Tibial nerve (tissue), 4 donors: ENCODE data around the gene SFXN3. TPM values are rescaled to one million over a fixed set of nuclear protein-coding genes. Genes with fewer than 3 reads are reported as not detected.

Experiments
- DNase-seq, 2 donors: peaks; one replicate each; pipeline ENCODE4 v3.0.0-alpha.2; 2019; ENCODE audit warnings: low spot score in 2 of 2
- H3K27ac ChIP-seq, 4 donors: fragments of 200-600 bp; sonication (generic) in 3 of 4; one replicate each; pipeline ENCODE4 v1.5.1; 2017 to 2019; ENCODE audit warnings: mild to moderate bottlenecking in 1 of 4
- H3K27me3 ChIP-seq, 2 donors: fragments of 200-600 bp; sonication (generic) in 1 of 2; one replicate each; pipeline versions ENCODE4 v1.5.1 to v1.6.0; 2017 to 2019
- H3K36me3 ChIP-seq, 3 donors: fragments of 200-600 bp; sonication (generic); one replicate each; pipeline ENCODE4 v1.5.1; 2018 to 2019
- H3K4me1 ChIP-seq, 4 donors: fragments of 200-600 bp; sonication (generic) in 3 of 4; one replicate each; pipeline ENCODE4 v1.5.1; 2017 to 2019
- H3K4me3 ChIP-seq, 4 donors: fragments of 200-600 bp; sonication (generic) in 3 of 4; one replicate each; pipeline ENCODE4 v1.5.1; 2017 to 2019; ENCODE audit warnings: mild to moderate bottlenecking in 1 of 4, moderate library complexity in 1 of 4
- H3K9me3 ChIP-seq, 4 donors: fragments of 200-600 bp; sonication (generic) in 3 of 4; one replicate each; pipeline ENCODE4 v1.5.1; 2017 to 2019
- EP300 ChIP-seq, 2 donors: sonication (generic); formaldehyde crosslinking; IDR thresholded peaks; one replicate each; pipeline ENCODE4 v1.6.1; 2017; ENCODE audit warnings: antibody characterized with exemption in 2 of 2, mild to moderate bottlenecking in 1 of 2
- POLR2A ChIP-seq, 2 donors: fragments of 450-650 bp; IDR thresholded peaks; one replicate each; pipeline ENCODE4 v1.6.1; 2017; ENCODE audit warnings: antibody characterized with exemption in 2 of 2, mild to moderate bottlenecking in 2 of 2, moderate library complexity in 2 of 2
- WGBS, 2 donors: methylation state at CpG; one replicate each; pipeline ENCODE4 v1.1.5; 2018; 5-methylcytosine and 5-hydroxymethylcytosine counted together
- total RNA-seq, 4 donors: library from RNA; depleted of rRNA; stranded (reverse); fragments of >200 nt; gene quantifications; one replicate each; pipeline ENCODE4 v1.1.0, GENCODE V29; 2016
- TF ChIP-seq, protein P1 (sequence below), 5 experiments: fragments of 200-600 bp in 3 of 5; fragments of 450-650 bp in 2 of 5; sonication (generic) in 3 of 5; IDR thresholded peaks; one replicate each; pipeline ENCODE4 v1.5.1; 2016 to 2019; ENCODE audit warnings: antibody characterized with exemption in 5 of 5, mild to moderate bottlenecking in 3 of 5, moderate library complexity in 2 of 5

Gene SFXN3
- total RNA-seq, 4 donors from 2014 or later, result 77.4 to 181 (median 106) TPM

DNA sequence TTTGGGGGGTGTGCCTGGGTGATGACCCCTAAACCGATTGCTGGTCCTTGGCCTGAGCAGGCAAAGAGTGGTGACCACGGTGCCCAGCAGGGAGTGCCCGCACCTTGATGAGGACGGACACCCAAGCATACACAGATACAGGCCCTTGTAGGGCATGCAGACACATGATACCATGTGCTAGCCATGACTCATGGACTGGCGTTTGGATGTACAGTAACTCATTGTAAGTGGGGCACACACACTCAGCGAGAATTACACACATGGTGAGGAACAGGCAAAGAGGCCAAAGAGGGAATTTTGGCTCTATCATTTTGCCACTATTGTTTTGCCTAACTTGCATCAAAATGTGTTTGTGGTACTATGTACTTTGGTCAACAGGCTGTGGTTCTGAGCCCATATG lies 54.8 kb downstream of the SFXN3 start:
- DNase-seq, result no peak
- H3K4me3 ChIP-seq, result no peak overlapping the region
- H3K9me3 ChIP-seq, result no peaks in the 10 kb centered on the region
- no peak overlapping the region for H3K27ac ChIP-seq
- no peak for TF ChIP-seq EP300 (IDR thresholded peaks at IDR 0.05)
- no peak for TF ChIP-seq POLR2A (IDR thresholded peaks at IDR 0.05)
- TF ChIP-seq, protein P1, sequence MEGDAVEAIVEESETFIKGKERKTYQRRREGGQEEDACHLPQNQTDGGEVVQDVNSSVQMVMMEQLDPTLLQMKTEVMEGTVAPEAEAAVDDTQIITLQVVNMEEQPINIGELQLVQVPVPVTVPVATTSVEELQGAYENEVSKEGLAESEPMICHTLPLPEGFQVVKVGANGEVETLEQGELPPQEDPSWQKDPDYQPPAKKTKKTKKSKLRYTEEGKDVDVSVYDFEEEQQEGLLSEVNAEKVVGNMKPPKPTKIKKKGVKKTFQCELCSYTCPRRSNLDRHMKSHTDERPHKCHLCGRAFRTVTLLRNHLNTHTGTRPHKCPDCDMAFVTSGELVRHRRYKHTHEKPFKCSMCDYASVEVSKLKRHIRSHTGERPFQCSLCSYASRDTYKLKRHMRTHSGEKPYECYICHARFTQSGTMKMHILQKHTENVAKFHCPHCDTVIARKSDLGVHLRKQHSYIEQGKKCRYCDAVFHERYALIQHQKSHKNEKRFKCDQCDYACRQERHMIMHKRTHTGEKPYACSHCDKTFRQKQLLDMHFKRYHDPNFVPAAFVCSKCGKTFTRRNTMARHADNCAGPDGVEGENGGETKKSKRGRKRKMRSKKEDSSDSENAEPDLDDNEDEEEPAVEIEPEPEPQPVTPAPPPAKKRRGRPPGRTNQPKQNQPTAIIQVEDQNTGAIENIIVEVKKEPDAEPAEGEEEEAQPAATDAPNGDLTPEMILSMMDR (IDR thresholded peaks at IDR 0.05), result no peak
- peaks cover 0 to 85% of the 10 kb centered on the region in 2 donors for H3K27me3 ChIP-seq
- 70 to 74% methylated on average over 6 of the region's 6 CpGs for WGBS, 2 donors
- H3K36me3 ChIP-seq, result no peaks in the 10 kb centered on the region
- no peaks in the 10 kb centered on the region for H3K4me1 ChIP-seq

DNA sequence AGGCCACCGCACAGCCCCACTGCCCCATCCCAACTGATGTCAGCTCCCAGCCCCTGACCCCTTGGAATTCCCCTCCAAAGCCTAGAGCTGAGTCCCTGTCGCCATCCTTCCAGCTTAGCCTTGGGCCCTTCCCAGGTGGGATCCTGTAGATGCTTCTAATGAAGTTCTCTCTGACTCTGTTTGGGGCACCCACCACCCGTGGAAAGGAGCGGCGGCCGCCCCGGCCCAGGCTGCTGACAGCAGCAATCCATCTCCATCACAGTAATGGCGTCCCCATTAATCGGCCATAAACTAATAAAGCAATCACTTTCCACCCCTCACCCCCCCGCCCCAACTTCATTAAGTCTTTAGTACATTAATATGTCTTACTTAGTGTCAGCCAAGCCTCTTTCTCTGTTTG lies 56.3 kb downstream of the SFXN3 start:
- Histone ChIP-seq H3K27me3 (peaks cover 0 to 89% of the 10 kb centered on the region in 2 donors), H3K9me3 (no peaks in the 10 kb centered on the region), H3K4me1 (no peaks in the 10 kb centered on the region), H3K36me3 (no peaks in the 10 kb centered on the region), H3K27ac (no peak overlapping the region), H3K4me3 (no peak overlapping the region)
- WGBS, 2 donors, result 31% methylated on average over 10 of the region's 10 CpGs
- no peak for TF ChIP-seq EP300 (IDR thresholded peaks at IDR 0.05)
- TF ChIP-seq POLR2A (IDR thresholded peaks at IDR 0.05), result no peak
- TF ChIP-seq, protein P1 (IDR thresholded peaks at IDR 0.05), result no peak
- no peak for DNase-seq

DNA sequence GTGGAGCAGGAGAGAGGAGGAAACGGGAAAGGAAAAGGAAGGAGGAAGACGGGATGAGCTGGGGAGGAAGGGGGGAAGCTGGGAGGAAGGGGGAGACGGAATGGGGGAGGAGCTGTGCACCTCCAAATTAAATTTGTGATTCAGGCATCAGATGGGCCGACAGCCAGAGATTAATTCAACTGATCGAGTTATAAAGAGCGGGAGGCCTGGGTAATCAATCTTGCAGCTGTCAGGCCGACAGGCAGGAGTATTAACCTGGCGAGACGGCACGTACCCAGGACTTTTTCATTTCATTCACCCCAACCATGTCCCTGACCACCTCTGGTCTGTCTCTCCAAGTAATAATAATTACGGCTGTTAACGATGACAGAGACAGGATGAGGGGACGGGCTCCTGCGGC lies 56.9 kb downstream of the SFXN3 start:
- no peak for DNase-seq
- Histone ChIP-seq H3K4me3 (no peak overlapping the region), H3K4me1 (no peaks in the 10 kb centered on the region), H3K27ac (no peak overlapping the region), H3K9me3 (no peaks in the 10 kb centered on the region), H3K27me3 (peaks cover 0 to 89% of the 10 kb centered on the region in 2 donors), H3K36me3 (no peaks in the 10 kb centered on the region)
- WGBS, 2 donors, result 29 to 33% methylated on average over 14 of the region's 14 CpGs
- TF ChIP-seq, protein P1 (IDR thresholded peaks at IDR 0.05), result no peak
- TF ChIP-seq EP300 (IDR thresholded peaks at IDR 0.05), result no peak
- no peak for TF ChIP-seq POLR2A (IDR thresholded peaks at IDR 0.05)

DNA sequence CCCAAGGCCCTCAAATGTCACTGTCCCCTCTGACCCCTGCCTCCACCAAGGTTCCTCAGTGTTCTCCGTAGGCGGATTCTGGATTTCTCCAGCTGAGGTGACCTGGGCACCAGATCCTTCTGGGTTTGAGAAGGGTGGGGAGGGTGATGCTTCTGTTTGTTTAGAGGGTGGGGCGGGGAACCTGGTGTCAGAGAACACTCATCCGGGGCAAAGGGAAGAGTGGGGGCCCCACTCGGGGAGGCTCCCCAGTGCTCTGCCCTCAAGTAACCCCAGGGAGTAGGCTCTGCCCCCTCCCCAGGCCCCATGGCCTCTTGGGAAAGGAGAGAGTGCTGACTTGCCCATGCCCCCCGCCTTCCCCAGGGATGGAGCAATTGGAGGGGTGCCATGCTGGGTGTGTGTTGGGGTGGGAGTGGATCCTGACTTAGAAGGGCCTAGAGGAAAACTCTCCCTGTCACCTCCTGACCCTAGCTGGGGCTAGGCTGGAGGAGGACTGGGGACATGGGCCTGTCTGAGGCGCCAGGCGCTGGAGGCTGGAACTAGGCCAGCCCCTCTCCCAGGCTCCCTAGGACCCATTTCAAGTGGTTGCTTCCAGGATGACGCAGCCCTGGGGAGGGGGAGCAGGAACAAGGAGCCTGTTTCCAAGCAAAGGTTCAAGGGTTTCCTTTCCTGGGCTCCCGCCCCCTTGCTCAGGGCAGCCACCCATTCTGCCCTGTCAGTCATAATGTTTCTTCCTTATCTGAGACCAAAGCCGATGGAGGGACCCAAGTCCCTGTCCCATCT lies 58.7 kb downstream of the SFXN3 start:
- H3K27me3 ChIP-seq, result peaks cover 0 to 89% of the 10 kb centered on the region in 2 donors
- no peak overlapping the region for H3K4me3 ChIP-seq
- no peaks in the 10 kb centered on the region for H3K9me3 ChIP-seq
- 68 to 69% methylated on average over 11 of the region's 11 CpGs for WGBS, 2 donors
- H3K36me3 ChIP-seq, result no peaks in the 10 kb centered on the region
- H3K27ac ChIP-seq, result no peak overlapping the region
- no peak for DNase-seq
- H3K4me1 ChIP-seq, result no peaks in the 10 kb centered on the region
- TF ChIP-seq, protein P1 (IDR thresholded peaks at IDR 0.05), result no peak
- no peak for TF ChIP-seq EP300 (IDR thresholded peaks at IDR 0.05)
- no peak for TF ChIP-seq POLR2A (IDR thresholded peaks at IDR 0.05)

DNA sequence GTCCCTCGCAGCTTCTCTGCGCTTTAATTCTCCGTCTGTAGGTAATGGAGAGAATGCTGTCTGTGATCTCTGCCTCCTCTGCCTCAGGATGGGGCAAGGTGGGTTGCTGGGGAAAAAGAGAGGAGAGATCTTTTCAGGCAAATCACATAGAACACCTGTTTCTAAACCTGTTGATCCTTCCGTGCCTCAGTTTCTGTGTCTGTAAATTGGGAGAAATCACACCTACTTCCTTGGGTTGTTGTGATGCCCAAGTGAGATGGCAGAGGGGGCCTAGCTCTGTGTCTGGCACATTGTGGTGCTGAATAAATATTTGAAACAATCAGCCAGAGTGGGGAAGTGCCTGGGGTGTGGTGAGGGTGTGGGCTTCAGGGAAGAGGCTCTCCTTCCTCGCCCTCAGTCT lies 59.6 kb downstream of the SFXN3 start:
- WGBS, 2 donors, result 84 to 92% methylated on average over 5 of the region's 5 CpGs
- Histone ChIP-seq H3K27me3 (peaks cover 0 to 89% of the 10 kb centered on the region in 2 donors), H3K9me3 (no peaks in the 10 kb centered on the region), H3K4me3 (no peak overlapping the region), H3K27ac (no peak overlapping the region), H3K4me1 (no peaks in the 10 kb centered on the region), H3K36me3 (no peaks in the 10 kb centered on the region)
- no peak for DNase-seq
- TF ChIP-seq, protein P1 (IDR thresholded peaks at IDR 0.05), result no peak
- TF ChIP-seq EP300 (IDR thresholded peaks at IDR 0.05) (no peak), POLR2A (IDR thresholded peaks at IDR 0.05) (no peak)
